SK-MEL-5 (cell line): ENCODE data around the gene NXF1. TPM values are rescaled to one million over a fixed set of nuclear protein-coding genes. Genes with fewer than 3 reads are reported as not detected.
"Not testable (repeated sequence)": the region's sequence is repeated elsewhere in the genome, so short reads cannot be mapped to it uniquely, and the experiment has no call there.

Experiments used
- DNase-seq: peaks from one replicate; pipeline ENCODE4 v3.0.0-alpha.2; 2016; ENCODE audit warnings: low read depth, low spot score
- in situ Hi-C: cut with HindIII; loops from 2 replicates; pipeline ENCODE4 v1.10.0; 2016; ENCODE audit warnings: low sequenced_read_pairs, high pct_unique_total_duplicates, low pct_unique_long_range_greater_than_20kb
- small RNA-seq, 2 experiments: library from RNA; depleted of rRNA; stranded (forward); fragments of <200 nt; gene quantifications; one replicate each; pipeline ENCODE3, GENCODE V24; 2014
- total RNA-seq: library from RNA; depleted of rRNA; stranded (reverse); fragments of >200 nt; shearing (Covaris generic); gene quantifications from 2 replicates; pipeline ENCODE4 v1.2.3, GENCODE V29; 2014; rRNA removed

Gene NXF1
- total RNA-seq, 1 experiment from 2014 or later, result 11.4 TPM

GRCh38 chr11:62757846-62758788 is 47.1 kb downstream of the NXF1 start:
- DNase-seq, result no peak

GRCh38 chr11:62755086-62755615 is 50.1 kb downstream of the NXF1 start:
- in situ Hi-C loops, result no loop called here
- no peak for DNase-seq

More at GRCh38 chr11:62757846-62758788, 47.1 kb downstream of the NXF1 start:
- in situ Hi-C loops, result no loop called here

GRCh38 chr11:62753736-62754603 is 51.3 kb downstream of the NXF1 start, which contains the start of gene ZBTB3:
Gene ZBTB3 (minus strand): TSS chr11:62754160. CDS start chr11:62753664, 496 bp downstream.
- in situ Hi-C loops, result no loop called here
- DNase-seq, result peak; percentile 98

GRCh38 chr11:62752994-62753735 is 52.1 kb downstream of the NXF1 start:
- DNase-seq, result no peak
- in situ Hi-C loops, result no loop called here

- in situ Hi-C loops, result no loop called here
- no peak for DNase-seq
Observed at GRCh38 chr11:62752177-62752785, 53.0 kb downstream of the NXF1 start.

GRCh38 chr11:62749931-62750330 is 55.3 kb downstream of the NXF1 start:
- in situ Hi-C loops, result not testable (repeated sequence)

GRCh38 chr11:62747475-62748160 is 57.6 kb downstream of the NXF1 start:
- in situ Hi-C loops, result no loop called here
- DNase-seq, result peak; percentile 82

More at GRCh38 chr11:62749931-62750330, 55.3 kb downstream of the NXF1 start:
- not testable (repeated sequence) for DNase-seq

Small RNAs within 50 kb of the gene (small RNA-seq; reads per million reads assigned to genes)
- gene MIR6514, result 0 to 0.05 reads per million in 2 experiments
- 0 reads per million in 2 experiments for gene RF00099
- 0 reads per million in 2 experiments for gene RNU6-118P
- gene SNORD22, result 0 reads per million in 2 experiments
- gene SNORD26, result 0 reads per million in 2 experiments
- gene SNORD27, result 0 reads per million in 2 experiments
- 0 reads per million in 2 experiments for gene SNORD28
- gene SNORD30, result 52.8 to 1,937 reads per million in 2 experiments

Other genes with a start within 250 kb of the NXF1 start
- gene EEF1G, start 231.5 kb downstream of the NXF1 start, total RNA-seq, result 1,631 and 1,643 TPM in 2 replicates
- gene TUT1, start 213.9 kb downstream of the NXF1 start, total RNA-seq, result 6.0 and 7.3 TPM in 2 replicates
- 55.4 and 56.3 TPM in 2 replicates for gene MTA2, start 203.6 kb downstream of the NXF1 start, total RNA-seq
- gene EML3, start 192.7 kb downstream of the NXF1 start, total RNA-seq, result 9.1 and 9.7 TPM in 2 replicates
- 0.79 and 1.2 TPM in 2 replicates for gene ROM1, start 192.2 kb downstream of the NXF1 start, total RNA-seq
- gene B3GAT3, start 183.5 kb downstream of the NXF1 start, total RNA-seq, result 66.7 and 70.2 TPM in 2 replicates
- 141 and 170 TPM in 2 replicates for gene GANAB, start 158.8 kb downstream of the NXF1 start, total RNA-seq
- 11.8 and 14.1 TPM in 2 replicates for gene INTS5, start 152.1 kb downstream of the NXF1 start, total RNA-seq
- 48.5 and 73.7 TPM in 2 replicates for gene C11orf98, start 140.2 kb downstream of the NXF1 start, total RNA-seq
- 4.5 and 6.5 TPM in 2 replicates for gene CSKMT, start 140.1 kb downstream of the NXF1 start, total RNA-seq
- 10.2 and 10.3 TPM in 2 replicates for gene UQCC3, start 133.8 kb downstream of the NXF1 start, total RNA-seq
- 3.6 and 3.9 TPM in 2 replicates for gene LBHD1, start 133.2 kb downstream of the NXF1 start, total RNA-seq
- 97.2 and 100 TPM in 2 replicates for gene UBXN1, start 126.4 kb downstream of the NXF1 start, total RNA-seq
- 1.1 and 1.3 TPM in 2 replicates for gene LRRN4CL, start 115.9 kb downstream of the NXF1 start, total RNA-seq
- gene BSCL2, start 98.0 kb downstream of the NXF1 start, total RNA-seq, result 90.7 and 98.1 TPM in 2 replicates
- not detected in 2 replicates for gene GNG3, start 97.8 kb downstream of the NXF1 start, total RNA-seq
- gene HNRNPUL2, start 78.0 kb downstream of the NXF1 start, total RNA-seq, result 4.1 and 5.1 TPM in 2 replicates
- gene TTC9C, start 77.0 kb downstream of the NXF1 start, total RNA-seq, result 25.0 and 25.4 TPM in 2 replicates
- gene ZBTB3, start 51.3 kb downstream of the NXF1 start, total RNA-seq, result 5.0 and 5.2 TPM in 2 replicates
- gene POLR2G, start 43.9 kb downstream of the NXF1 start, total RNA-seq, result 85.8 and 95.1 TPM in 2 replicates
- 19.7 and 22.6 TPM in 2 replicates for gene TAF6L, start 34.0 kb downstream of the NXF1 start, total RNA-seq
- 83.6 and 95.0 TPM in 2 replicates for gene TMEM179B, start 18.0 kb downstream of the NXF1 start, total RNA-seq
- 23.6 and 23.9 TPM in 2 replicates for gene TMEM223, start 13.4 kb downstream of the NXF1 start, total RNA-seq
- 16.1 and 18.1 TPM in 2 replicates for gene STX5, start 26.6 kb upstream of the NXF1 start, total RNA-seq
- gene TEX54, start 27.4 kb upstream of the NXF1 start, total RNA-seq, result not detected in 2 replicates
- 61.2 and 61.4 TPM in 2 replicates for gene WDR74, start 34.1 kb upstream of the NXF1 start, total RNA-seq
- 734 and 765 TPM in 2 replicates for gene SLC3A2, start 75.5 kb upstream of the NXF1 start, total RNA-seq
- 0.16 and 0.18 TPM in 2 replicates for gene CHRM1, start 115.9 kb upstream of the NXF1 start, total RNA-seq
- gene SLC22A6, start 179.5 kb upstream of the NXF1 start, total RNA-seq, result not detected in 2 replicates
- not detected in 2 replicates for gene SLC22A8, start 210.4 kb upstream of the NXF1 start, total RNA-seq